Lung (tissue), 12 donors: ENCODE measurements around the gene ALKAL2. TPM values are rescaled to one million over a fixed set of nuclear protein-coding genes. Genes with fewer than 3 reads are reported as not detected.
A peak's percentile ranks its signal among the peaks of the same experiment; 100 is the strongest.

ENCODE experiments used
- ATAC-seq: fragments of 200-7000 bp; cut with Tn5 transposase; one replicate; pipeline ENCODE4 v1.9.1; 2020; ENCODE audit warnings: moderate number of reproducible peaks; ENCODE audit not compliant: insufficient read depth, low FRiP score
- DNase-seq, 3 donors: peaks; one replicate each; pipeline ENCODE4 v3.0.0-alpha.2; 2013 to 2017
- H3K27ac ChIP-seq, 2 donors: one replicate each; pipeline ENCODE4 v1.5.1; 2013; ENCODE audit warnings: mild to moderate bottlenecking in 2 of 2, moderate library complexity in 2 of 2, control low read depth in 1 of 2, inconsistent platforms in 1 of 2, low read depth in 1 of 2, low read length in 1 of 2
- H3K27me3 ChIP-seq, 3 donors: one replicate each; pipeline ENCODE4 v1.5.1; 2013; ENCODE audit warnings: low read length in 2 of 3; ENCODE audit not compliant: control insufficient read depth in 3 of 3, insufficient read depth in 3 of 3
- H3K36me3 ChIP-seq, 4 donors: one replicate each; pipeline ENCODE4 v1.5.1; 2013; ENCODE audit warnings: low read length in 4 of 4, mild to moderate bottlenecking in 1 of 4, moderate library complexity in 1 of 4; ENCODE audit not compliant: control insufficient read depth in 4 of 4, insufficient read depth in 4 of 4
- H3K4me1 ChIP-seq, 5 donors: one replicate each; pipeline ENCODE4 v1.5.1; 2013; ENCODE audit warnings: low read length in 5 of 5, mild to moderate bottlenecking in 2 of 5, moderate library complexity in 1 of 5; ENCODE audit not compliant: control insufficient read depth in 5 of 5, insufficient read depth in 5 of 5
- H3K4me3 ChIP-seq: one replicate; pipeline ENCODE4 v1.5.1; 2013; ENCODE audit warnings: mild to moderate bottlenecking, control low read depth, moderate library complexity
- H3K9ac ChIP-seq, 2 donors: one replicate each; pipeline ENCODE4 v1.5.1; 2013; ENCODE audit warnings: low read length in 2 of 2, control low read depth in 1 of 2; ENCODE audit not compliant: insufficient read depth in 1 of 2
- H3K9me3 ChIP-seq, 4 donors: one replicate each; pipeline ENCODE4 v1.5.1; 2013; ENCODE audit warnings: low read length in 3 of 4, mild to moderate bottlenecking in 1 of 4, moderate library complexity in 1 of 4; ENCODE audit not compliant: control insufficient read depth in 4 of 4, insufficient read depth in 3 of 4
- CTCF ChIP-seq: IDR thresholded peaks from 2 replicates; pipeline ENCODE4 v1.5.1; 2012; ENCODE audit warnings: mild to moderate bottlenecking; ENCODE audit errors: control extremely low read depth, extremely low read depth
- WGBS, 2 donors: extraction: QIAGEN DNeasy Blood & Tissue Kit; methylation state at CpG; one replicate each; pipeline ENCODE4 v1.1.7; 2013; 5-methylcytosine and 5-hydroxymethylcytosine counted together
- polyA plus RNA-seq, 2 donors: library from polyadenylated mRNA; stranded (reverse); fragments of 200-250 nt; gene quantifications; one replicate each; pipeline ENCODE4 v1.2.1, GENCODE V29; 2013
- total RNA-seq, 2 donors: library from RNA; depleted of rRNA in 1 of 2; stranded (reverse); fragments of >200 nt in 1 of 2; gene quantifications; one replicate each; pipeline ENCODE4 v1.2.1, GENCODE V29; 2014 to 2021
- donor health status: control.
- donor health status: control.
- donor health status: Bipolar disorder and iron deficiency.
- donor health status: healthy.
- donor health status: DM: yes; HTN: yes; CAD: no.

ALKAL2 gene
- total and polyA plus RNA-seq, 4 donors: 13.4 to 31.3 (median 19.1) TPM

GRCh38 chr2:244547-244946, 43.3 kb downstream of the ALKAL2 start:
- H3K27ac ChIP-seq: no peak overlapping the region
- DNase-seq: no peak
- H3K4me3 ChIP-seq: no peak overlapping the region
- H3K9me3 ChIP-seq: peaks cover 0 to 2% (median 0%) of the 10 kb centered on the region in 4 donors
- H3K9ac ChIP-seq: no peak overlapping the region
- WGBS, 2 donors: 95 to 97% methylated on average over 7 of the region's 7 CpGs
- ATAC-seq: no peak
- TF ChIP-seq CTCF: no peak
- H3K36me3 ChIP-seq: peaks cover 15 to 34% (median 24%) of the 10 kb centered on the region in 4 donors
- H3K27me3 ChIP-seq: no peaks in the 10 kb centered on the region
- H3K4me1 ChIP-seq: no peaks in the 10 kb centered on the region

- Histone ChIP-seq H3K9ac (no peak overlapping the region), H3K4me1 (peaks cover 0 to 17% (median 0%) of the 10 kb centered on the region in 5 donors), H3K27me3 (no peaks in the 10 kb centered on the region), H3K27ac (no peak overlapping the region), H3K9me3 (peaks cover 0 to 2% (median 0%) of the 10 kb centered on the region in 4 donors), H3K36me3 (peaks cover 8 to 16% (median 14%) of the 10 kb centered on the region in 4 donors), H3K4me3 (no peak overlapping the region)
- no peak for TF ChIP-seq CTCF
- WGBS, 2 donors: 93 to 94% methylated on average over 5 of the region's 5 CpGs
- DNase-seq (no peak), ATAC-seq (no peak)
Observed at GRCh38 chr2:238869-239268, 49.0 kb downstream of the ALKAL2 start.

- Histone ChIP-seq H3K27me3 (no peaks in the 10 kb centered on the region), H3K9ac (no peak overlapping the region), H3K4me1 (peaks cover 0 to 17% (median 0%) of the 10 kb centered on the region in 5 donors), H3K27ac (no peak overlapping the region), H3K9me3 (peaks cover 0 to under 1% (median 0%) of the 10 kb centered on the region in 4 donors), H3K4me3 (no peak overlapping the region), H3K36me3 (peaks cover 4 to 12% (median 11%) of the 10 kb centered on the region in 4 donors)
- no peak for TF ChIP-seq CTCF
- 70% methylated on average over 3 of the region's 3 CpGs for WGBS, 2 donors
- DNase-seq (peak in 2 of 3 donors; percentile 66 to 75), ATAC-seq (no peak)
Observed at GRCh38 chr2:238431-238830, 49.5 kb downstream of the ALKAL2 start.

GRCh38 chr2:237878-238277, 50.0 kb downstream of the ALKAL2 start:
- peak; percentile 17 to 26 (median 20) for DNase-seq
- Histone ChIP-seq H3K4me3 (no peak overlapping the region), H3K27ac (no peak overlapping the region), H3K27me3 (no peaks in the 10 kb centered on the region), H3K4me1 (peaks cover 0 to 17% (median 0%) of the 10 kb centered on the region in 5 donors), H3K36me3 (peaks cover 2 to 12% (median 7%) of the 10 kb centered on the region in 4 donors), H3K9me3 (no peaks in the 10 kb centered on the region), H3K9ac (no peak overlapping the region)
- no peak for TF ChIP-seq CTCF
- 68% methylated on average over 6 of the region's 6 CpGs for WGBS, 2 donors
- ATAC-seq: no peak
